Anterior cingulate cortex (tissue), 58 donors: Measurements from ENCODE around the gene ECSCR.
A peak's percentile ranks its signal among the peaks of the same experiment; 100 is the strongest.
"Not testable (repeated sequence)": the region's sequence is repeated elsewhere in the genome, so short reads cannot be mapped to it uniquely, and the experiment has no call there.

Experiments used
- DNase-seq, 58 donors: peaks; one replicate each; lab custom pipeline; 2025; lab: John Stamatoyannopoulos, UW

The ECSCR gene

GRCh38 chr5:139415221-139415861, 47.2 kb downstream of the ECSCR start:
- DNase-seq, result peak in 56 of 58 donors; percentile 15 to 93 (median 78)

DNA sequence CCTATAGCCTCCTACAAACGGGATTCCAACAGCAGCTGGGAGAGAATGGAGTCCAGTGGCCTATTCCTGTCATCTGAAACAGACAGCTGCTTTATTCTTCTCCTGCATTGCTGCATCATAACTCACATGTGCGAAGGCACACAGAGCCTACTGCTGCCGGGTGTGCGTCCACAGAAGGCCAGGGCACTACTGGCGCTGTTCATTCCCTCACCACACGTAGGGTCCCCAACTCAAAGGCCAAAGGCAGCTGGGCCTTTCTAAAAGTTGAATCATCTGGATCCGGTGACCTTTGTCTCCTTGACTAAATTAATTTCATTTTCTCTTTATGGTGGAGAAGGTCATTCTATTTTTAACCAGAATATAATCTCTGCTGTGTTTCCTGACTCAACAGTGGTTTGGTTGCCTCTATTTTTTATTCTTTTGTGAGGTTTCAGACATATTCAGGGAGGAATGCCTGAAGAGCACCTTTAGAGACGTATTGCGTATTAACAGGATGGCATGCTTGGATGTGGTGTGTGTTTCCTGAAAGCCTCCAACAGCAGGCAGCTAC, 47.9 kb downstream of the ECSCR start:
- peak in 26 of 58 donors; percentile 8 to 66 (median 36) for DNase-seq

- no peak for DNase-seq
Observed at GRCh38 chr5:139413963-139414362, 48.6 kb downstream of the ECSCR start.

GRCh38 chr5:139413153-139413552, 49.4 kb downstream of the ECSCR start:
- DNase-seq, result no peak

DNA sequence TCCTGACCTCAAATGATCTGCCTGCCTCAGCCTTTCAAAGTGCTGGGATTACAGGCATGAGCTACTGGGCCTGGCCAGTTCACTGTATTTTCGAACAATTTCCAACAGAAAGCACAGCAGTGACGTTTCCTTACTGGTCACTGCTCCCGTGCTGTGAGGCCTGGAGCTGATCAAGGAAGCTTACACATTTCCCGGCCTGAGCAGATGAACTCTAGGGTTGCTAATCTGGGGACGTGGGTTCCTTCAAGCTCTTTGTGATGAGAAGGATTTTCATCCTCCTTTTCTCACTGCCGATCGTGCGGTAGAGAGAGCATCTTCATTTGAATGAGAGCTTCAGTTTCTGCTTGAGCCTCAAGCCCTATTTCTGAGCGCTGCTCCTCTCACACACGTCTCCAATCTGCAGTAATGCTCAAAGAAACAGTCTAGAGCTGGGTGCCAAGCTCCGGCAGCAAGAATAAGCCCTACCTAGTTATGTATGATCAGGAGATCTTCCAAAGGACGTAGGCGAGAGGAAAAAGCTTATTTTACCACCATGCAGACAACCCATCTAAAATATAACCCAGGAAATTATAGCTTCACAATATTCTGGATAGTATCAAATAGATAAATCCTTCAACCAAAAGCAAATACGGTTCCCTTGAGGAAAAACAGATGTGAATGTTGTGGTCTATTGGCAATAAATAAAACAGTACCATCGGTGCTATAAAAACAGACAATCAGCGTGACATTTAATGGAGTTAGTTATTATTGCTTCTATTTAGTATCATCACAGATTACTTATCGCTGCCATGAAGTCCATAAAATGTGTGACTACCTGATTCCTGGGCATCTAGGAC, 51.3 kb downstream of the ECSCR start:
- DNase-seq, result peak in 19 of 58 donors; percentile 14 to 73 (median 42)

DNA sequence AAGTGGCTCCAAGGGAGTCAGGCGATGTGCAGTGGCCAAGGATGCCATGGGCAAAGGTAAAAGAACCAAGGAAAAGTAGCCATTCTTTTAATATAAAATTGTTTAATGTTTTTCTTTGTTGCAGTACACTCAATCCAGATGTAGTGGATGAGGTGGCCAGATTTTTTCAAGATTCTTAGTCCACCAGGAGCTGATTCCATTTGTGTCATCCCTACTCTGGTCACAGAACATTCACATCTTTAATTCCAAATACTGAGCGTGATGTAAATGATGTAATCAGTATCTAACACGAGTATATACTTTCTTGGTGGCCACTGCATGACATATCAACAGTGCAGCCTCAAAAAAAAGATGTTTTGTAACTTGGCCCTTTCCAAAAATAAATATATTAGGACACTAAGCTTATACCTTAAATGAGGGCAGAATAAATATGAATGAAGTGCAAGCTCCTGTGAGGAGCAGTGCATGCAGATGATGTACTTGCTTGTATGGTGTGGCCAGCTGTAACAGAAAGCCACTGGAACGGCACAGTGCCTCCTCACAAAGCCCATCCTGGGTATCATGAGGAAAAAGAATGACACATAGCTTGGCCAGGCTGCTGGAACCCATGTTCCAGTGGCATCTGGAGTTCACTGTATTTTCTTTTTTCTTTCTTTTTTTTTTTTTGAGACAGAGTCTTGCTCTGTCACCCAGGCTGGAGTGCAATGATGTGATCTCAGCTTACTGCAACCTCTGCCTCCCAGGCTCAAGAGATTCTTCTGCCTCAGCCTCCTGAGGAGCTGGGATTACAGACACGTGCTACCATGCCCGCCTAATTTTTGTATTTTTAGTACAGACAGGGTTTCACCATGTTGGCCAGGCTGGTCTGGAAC, 52.2 kb downstream of the ECSCR start:
- no peak for DNase-seq

DNA sequence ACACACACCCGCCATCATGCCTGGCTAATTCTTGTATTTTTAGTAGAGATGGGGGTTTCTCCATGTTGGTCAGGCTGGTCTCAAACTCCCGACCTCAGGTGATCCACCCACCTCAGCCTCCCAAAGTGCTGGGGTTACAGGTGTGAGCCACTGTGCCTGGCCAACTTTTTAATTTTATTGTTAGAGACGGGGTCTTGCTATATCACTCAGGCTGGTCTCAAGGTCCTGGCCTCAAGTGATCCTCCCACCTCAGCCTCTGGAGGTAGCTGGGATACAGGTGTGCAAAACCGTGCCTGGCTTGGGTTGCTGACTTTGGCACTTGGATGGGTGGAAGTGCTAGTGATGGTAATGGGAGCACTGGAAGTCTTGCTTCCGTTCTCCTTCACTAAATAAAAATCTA, 53.4 kb downstream of the ECSCR start:
- DNase-seq, result not testable (repeated sequence)

DNA sequence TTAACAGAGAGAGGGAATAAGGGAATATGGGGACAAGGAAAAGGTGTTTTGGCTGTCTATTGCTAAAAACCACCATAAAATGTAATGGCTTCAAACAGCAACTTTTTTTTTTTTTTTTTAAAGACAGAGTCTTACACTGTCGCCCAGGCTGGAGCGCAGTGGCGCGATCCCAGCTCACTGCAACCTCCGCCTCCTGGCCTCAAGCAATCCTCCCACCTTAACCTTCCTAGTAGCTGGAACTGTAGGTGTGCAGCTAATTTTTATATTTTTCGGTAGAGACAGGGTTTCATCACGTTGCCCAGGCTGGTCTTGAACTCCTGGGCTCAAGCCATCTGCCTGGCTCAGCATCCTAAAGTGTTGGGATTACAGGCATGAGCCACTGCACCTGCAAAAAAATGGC, 54.4 kb downstream of the ECSCR start:
- DNase-seq, result no peak

DNA sequence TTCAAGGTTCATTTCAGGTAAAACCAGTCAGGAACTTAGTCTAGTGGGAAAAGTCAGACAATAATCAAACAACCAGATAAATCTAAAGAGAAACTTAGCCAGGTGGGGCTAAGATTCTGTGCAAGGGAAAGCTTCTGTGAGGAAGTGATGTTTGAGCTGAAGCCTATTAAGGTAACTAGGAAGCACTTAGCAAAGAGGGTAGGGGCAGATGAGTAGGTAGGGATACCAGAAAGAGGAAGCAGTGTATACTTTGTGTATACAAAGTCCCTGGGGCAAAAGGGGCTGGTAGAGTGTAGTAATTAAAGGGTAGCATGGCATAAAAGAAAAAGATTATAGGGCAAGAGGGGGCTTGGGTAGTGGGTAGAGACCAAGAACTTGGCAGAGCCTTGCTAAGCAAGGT, 55.0 kb downstream of the ECSCR start:
- DNase-seq, result no peak

- no peak for DNase-seq
Observed at GRCh38 chr5:139406963-139407362, 55.6 kb downstream of the ECSCR start.

DNA sequence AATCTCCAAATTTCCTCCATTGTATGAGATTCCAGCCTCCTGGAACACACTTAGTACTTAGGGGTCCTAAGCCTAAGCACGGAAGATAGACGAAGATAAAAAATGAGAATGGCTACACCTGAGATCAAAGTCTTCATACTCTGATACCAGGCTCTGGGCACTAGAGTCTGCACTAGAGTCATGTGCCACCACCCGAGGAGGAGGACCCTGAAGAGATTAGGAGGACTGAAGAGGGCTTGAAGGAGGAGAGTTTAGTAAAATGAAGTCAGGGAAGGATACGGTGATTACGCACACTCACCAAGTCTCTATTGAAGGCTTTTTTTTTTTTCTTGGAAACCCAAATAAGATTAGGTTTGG, 58.1 kb downstream of the ECSCR start:
- DNase-seq, result no peak

GRCh38 chr5:139403787-139404483, 58.6 kb downstream of the ECSCR start, which contains the start of gene SPATA24:
TSS of gene SPATA24 (minus strand) at chr5:139404089. CDS start at chr5:139404060, 29 bp downstream.
- peak; percentile 70 to 100 (median 97) for DNase-seq

DNA sequence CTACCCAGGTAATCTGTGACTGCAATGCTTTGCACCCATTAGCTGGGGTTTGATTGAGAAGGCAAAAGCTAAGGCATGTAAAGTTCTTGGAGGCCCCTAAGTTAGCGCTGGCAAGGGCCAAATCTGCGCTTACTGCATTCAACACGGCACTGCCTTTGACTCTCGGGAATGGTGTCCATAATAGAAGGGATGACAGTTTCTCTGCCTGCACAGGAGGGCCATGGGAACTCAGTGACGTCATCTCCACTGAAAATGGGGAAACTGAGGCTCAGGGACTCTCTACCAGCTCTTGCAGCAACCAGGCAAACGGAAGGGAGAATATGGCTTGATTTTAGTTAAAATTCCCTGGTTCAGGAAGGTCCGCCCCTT, 59.1 kb downstream of the ECSCR start:
- no peak for DNase-seq

DNA sequence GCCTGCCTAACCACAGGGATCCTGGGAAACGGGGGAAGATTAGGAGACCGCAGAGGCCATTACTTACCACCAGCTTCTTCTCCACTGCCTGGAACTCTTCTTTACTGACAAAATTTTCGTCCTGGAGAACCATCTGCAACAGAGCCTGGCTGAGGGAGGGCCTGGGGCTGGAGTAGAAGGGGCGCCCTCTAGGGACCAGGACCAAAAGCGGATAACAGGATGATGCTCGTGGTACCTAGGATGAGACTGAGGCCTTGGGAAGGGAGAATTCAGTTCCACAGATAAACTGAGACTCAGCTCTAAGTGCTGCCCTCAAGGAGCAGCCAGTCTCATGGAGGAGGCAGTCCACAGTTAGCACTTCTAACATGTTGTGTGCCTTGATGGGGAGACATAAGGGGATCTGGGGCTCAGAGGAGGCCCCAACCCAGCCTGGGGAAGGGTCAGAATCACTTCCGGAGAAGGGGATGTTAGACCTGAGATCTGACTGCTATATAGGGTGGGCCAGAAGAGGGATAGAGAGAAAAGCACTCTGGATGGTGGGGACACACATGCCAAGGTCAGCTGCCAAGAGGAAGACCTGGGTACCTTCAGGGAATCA, 59.9 kb downstream of the ECSCR start:
- DNase-seq, result no peak

DNA sequence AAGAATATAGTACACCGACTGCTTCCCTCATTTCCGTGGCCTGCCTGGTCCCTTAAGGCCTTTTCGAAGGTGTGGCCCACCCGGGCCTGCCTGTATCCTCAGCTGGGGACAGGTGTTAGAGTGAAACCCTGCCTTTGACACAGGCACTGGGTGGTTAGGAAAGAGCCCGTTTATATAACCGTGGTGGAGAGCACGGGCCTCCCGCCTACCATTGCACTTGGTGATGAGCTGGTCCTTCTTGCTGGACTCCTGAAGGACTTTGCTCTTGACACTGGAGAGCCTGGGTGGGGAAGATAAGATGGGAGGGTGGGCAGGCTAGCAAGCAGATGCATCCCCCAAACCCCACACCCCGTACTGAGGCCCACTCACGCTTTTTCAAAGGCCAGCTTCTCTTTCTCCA, 61.0 kb downstream of the ECSCR start:
- no peak for DNase-seq

DNA sequence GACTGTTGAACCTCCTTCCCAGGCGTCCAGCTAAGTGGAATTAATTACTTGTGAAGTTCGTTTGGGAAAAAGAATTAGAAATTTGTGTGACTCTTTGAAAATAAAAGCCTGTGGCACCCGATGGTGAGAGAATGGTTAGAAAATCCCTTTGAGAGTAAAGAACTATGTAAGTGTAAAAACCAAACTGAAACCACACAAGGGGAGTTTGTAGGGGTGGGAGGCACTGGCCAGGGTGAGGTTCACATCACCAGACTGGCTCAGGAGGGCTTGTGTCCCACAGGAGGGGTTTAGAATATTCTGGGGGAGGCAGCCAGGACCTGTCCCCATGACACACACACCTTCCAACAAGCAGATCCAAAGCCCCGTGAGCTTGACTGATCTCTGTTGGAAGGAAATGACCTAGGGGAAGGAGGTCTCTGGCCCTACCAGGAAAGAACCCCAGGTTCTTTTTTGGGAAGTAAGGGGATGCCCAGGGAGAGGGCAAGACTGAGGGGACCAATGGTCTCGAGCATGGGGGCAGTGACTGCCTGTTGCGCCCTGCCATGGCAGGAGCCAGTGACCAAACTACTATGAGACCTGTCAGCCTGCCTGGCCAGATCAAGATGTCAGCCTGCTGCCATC, 62.9 kb downstream of the ECSCR start:
- DNase-seq, result no peak
